PC-3 (cell line): ENCODE measurements around the gene ANKRD22.

Experiments used
- EZH2 ChIP-seq: fragments of 300-600 bp; sonication (generic); IDR thresholded peaks from one replicate; pipeline ENCODE4 v1.6.1; 2017; ENCODE audit warnings: antibody characterized with exemption, mild to moderate bottlenecking, low read length; ENCODE audit not compliant: unreplicated experiment
- EZH2phosphoT487 ChIP-seq: fragments of 300-600 bp; sonication (generic); IDR thresholded peaks from 2 replicates; pipeline ENCODE4 v1.6.1; 2018; ENCODE audit warnings: mild to moderate bottlenecking, antibody characterized with exemption, low read length, borderline replicate concordance
- TF ChIP-seq, protein P1 (sequence below): fragments of 300-600 bp; sonication (generic); conservative IDR thresholded peaks from 2 replicates; pipeline ENCODE4 v1.5.1; 2017; ENCODE audit warnings: antibody characterized with exemption, low read depth, mild to moderate bottlenecking, low read length

DNA sequence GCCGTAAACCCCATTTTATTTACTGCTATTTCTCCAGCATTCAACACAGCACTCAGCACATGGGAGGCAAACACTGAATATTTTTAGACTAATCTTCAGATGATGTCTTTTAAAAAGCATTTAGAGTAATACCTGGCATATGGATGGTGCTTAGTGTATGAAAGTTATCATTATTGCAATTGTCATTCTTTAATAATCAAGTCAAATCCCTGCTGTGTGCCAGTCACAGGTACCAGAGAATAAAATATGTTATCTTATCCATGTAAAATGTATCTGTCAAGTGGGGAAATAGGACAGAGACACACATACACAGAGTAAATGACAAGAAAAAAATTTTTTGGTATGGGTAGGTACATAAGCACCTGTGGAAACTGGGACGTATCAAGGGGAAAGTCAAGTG is 18.5 kb downstream of the ANKRD22 start:
- TF ChIP-seq EZH2phosphoT487 = no peak
- TF ChIP-seq, protein P1, sequence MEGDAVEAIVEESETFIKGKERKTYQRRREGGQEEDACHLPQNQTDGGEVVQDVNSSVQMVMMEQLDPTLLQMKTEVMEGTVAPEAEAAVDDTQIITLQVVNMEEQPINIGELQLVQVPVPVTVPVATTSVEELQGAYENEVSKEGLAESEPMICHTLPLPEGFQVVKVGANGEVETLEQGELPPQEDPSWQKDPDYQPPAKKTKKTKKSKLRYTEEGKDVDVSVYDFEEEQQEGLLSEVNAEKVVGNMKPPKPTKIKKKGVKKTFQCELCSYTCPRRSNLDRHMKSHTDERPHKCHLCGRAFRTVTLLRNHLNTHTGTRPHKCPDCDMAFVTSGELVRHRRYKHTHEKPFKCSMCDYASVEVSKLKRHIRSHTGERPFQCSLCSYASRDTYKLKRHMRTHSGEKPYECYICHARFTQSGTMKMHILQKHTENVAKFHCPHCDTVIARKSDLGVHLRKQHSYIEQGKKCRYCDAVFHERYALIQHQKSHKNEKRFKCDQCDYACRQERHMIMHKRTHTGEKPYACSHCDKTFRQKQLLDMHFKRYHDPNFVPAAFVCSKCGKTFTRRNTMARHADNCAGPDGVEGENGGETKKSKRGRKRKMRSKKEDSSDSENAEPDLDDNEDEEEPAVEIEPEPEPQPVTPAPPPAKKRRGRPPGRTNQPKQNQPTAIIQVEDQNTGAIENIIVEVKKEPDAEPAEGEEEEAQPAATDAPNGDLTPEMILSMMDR = no peak
- TF ChIP-seq EZH2 = no peak
